HEK293 (cell line): Measurements from ENCODE around the gene TSHZ2.

ENCODE experiments used
- CTCF ChIA-PET: fragments of 350-600 bp; formaldehyde crosslinking; extraction: SDS; loops from one replicate; lab custom pipeline; 2021; ENCODE audit warnings: antibody characterized with exemption; lab: Yijun Ruan, JAX
- POLR2A ChIA-PET: fragments of 300-600 bp; formaldehyde crosslinking; extraction: SDS; loops from one replicate; lab custom pipeline; 2020; ENCODE audit warnings: antibody characterized with exemption, inconsistent platforms; lab: Yijun Ruan, JAX
- H3K27ac ChIP-seq: fragments of 200-500 bp; sonication (Bioruptor generic); 2 replicates; pipeline ENCODE4 v1.5.1; 2014; ENCODE audit warnings: low read depth, low read length, control low read depth, inconsistent platforms; ENCODE audit errors: extremely low read depth
- H3K36me3 ChIP-seq, 2 experiments: fragments of 200-500 bp in 1 of 2; sonication (Bioruptor generic) in 1 of 2; 1 replicate in 1 of 2; 2 replicates in 1 of 2; pipeline ENCODE4 v1.5.1; 2014 to 2017; ENCODE audit warnings: inconsistent platforms in 2 of 2, low read length in 2 of 2; ENCODE audit not compliant: control insufficient read depth in 2 of 2, insufficient read depth in 1 of 2
- H3K4me1 ChIP-seq: fragments of 200-500 bp; sonication (Bioruptor generic); 2 replicates; pipeline ENCODE4 v1.5.1; 2014; ENCODE audit warnings: mild to moderate bottlenecking, low read length, inconsistent platforms; ENCODE audit not compliant: control insufficient read depth, insufficient read depth
- H3K4me3 ChIP-seq: 2 replicates; pipeline ENCODE4 v1.5.1; 2011; ENCODE audit warnings: low read depth, mild to moderate bottlenecking, control low read depth, low read length, moderate library complexity
- H3K9me3 ChIP-seq: fragments of 200-500 bp; sonication (Bioruptor generic); 2 replicates; pipeline ENCODE4 v1.5.1; 2014; ENCODE audit warnings: low read depth, low read length, inconsistent platforms; ENCODE audit not compliant: control insufficient read depth, insufficient read depth
- HOXA7 ChIP-seq: sonication (generic); formaldehyde crosslinking; IDR thresholded peaks from 2 replicates; pipeline ENCODE4 v1.8.1; 2022; ENCODE audit warnings: missing genetic modification reagents, borderline replicate concordance
- KLF7 ChIP-seq: fragments of 450-650 bp; formaldehyde crosslinking; IDR thresholded peaks from 2 replicates; pipeline ENCODE4 v1.5.1; 2016; ENCODE audit warnings: missing biosample characterization, missing genetic modification characterization, borderline replicate concordance
- KLF8 ChIP-seq: fragments of 450-650 bp; formaldehyde crosslinking; IDR thresholded peaks from 2 replicates; pipeline ENCODE4 v1.5.1; 2016; ENCODE audit warnings: missing biosample characterization, missing genetic modification characterization
- SP2 ChIP-seq: fragments of 450-650 bp; formaldehyde crosslinking; IDR thresholded peaks from 2 replicates; pipeline ENCODE4 v1.5.1; 2016; ENCODE audit warnings: missing biosample characterization, missing genetic modification characterization
- SP3 ChIP-seq: fragments of 450-650 bp; formaldehyde crosslinking; IDR thresholded peaks from 2 replicates; pipeline ENCODE4 v1.5.1; 2016; ENCODE audit warnings: missing biosample characterization, missing genetic modification characterization
- ZNF121 ChIP-seq: fragments of 450-650 bp; formaldehyde crosslinking; IDR thresholded peaks from 2 replicates; pipeline ENCODE4 v1.5.1; 2016; ENCODE audit warnings: missing biosample characterization, missing genetic modification characterization
- ZNF157 ChIP-seq: fragments of 450-650 bp; formaldehyde crosslinking; IDR thresholded peaks from 2 replicates; pipeline ENCODE4 v1.5.1; 2016; ENCODE audit warnings: missing biosample characterization, missing genetic modification characterization
- ZNF184 ChIP-seq: fragments of 450-650 bp; IDR thresholded peaks from 2 replicates; pipeline ENCODE4 v1.5.1; 2018; ENCODE audit warnings: missing biosample characterization, mild to moderate bottlenecking, missing genetic modification characterization
- ZNF19 ChIP-seq: fragments of 450-650 bp; formaldehyde crosslinking; IDR thresholded peaks from 2 replicates; pipeline ENCODE4; 2016; ENCODE audit warnings: missing biosample characterization, missing genetic modification characterization, low read depth
- ZNF202 ChIP-seq: fragments of 450-650 bp; formaldehyde crosslinking; IDR thresholded peaks from 2 replicates; pipeline ENCODE4 v1.5.1; 2016; ENCODE audit warnings: missing biosample characterization, missing genetic modification characterization, borderline replicate concordance
- ZNF211 ChIP-seq: fragments of 450-650 bp; formaldehyde crosslinking; IDR thresholded peaks from 2 replicates; pipeline ENCODE4 v1.5.1; 2016; ENCODE audit warnings: low read depth, missing biosample characterization, missing genetic modification characterization
- ZNF24 ChIP-seq: fragments of 450-650 bp; formaldehyde crosslinking; IDR thresholded peaks from 2 replicates; pipeline ENCODE4 v1.5.1; 2016; ENCODE audit warnings: missing biosample characterization, missing genetic modification characterization
- ZNF335 ChIP-seq: fragments of 450-650 bp; formaldehyde crosslinking; conservative IDR thresholded peaks from 2 replicates; pipeline ENCODE4 v1.5.1; 2016; ENCODE audit warnings: missing biosample characterization, missing genetic modification characterization
- ZNF37A ChIP-seq: fragments of 450-650 bp; IDR thresholded peaks from 2 replicates; pipeline ENCODE4 v1.5.1; 2018; ENCODE audit warnings: missing biosample characterization, missing genetic modification characterization
- ZNF391 ChIP-seq: fragments of 450-650 bp; formaldehyde crosslinking; IDR thresholded peaks from 2 replicates; pipeline ENCODE4 v1.5.1; 2016; ENCODE audit warnings: low read depth, missing biosample characterization, missing genetic modification characterization, borderline replicate concordance
- ZNF521 ChIP-seq: fragments of 450-650 bp; formaldehyde crosslinking; IDR thresholded peaks from 2 replicates; pipeline ENCODE4 v1.5.1; 2017; ENCODE audit warnings: missing biosample characterization, mild to moderate bottlenecking, missing genetic modification characterization
- ZNF529 ChIP-seq: fragments of 450-650 bp; formaldehyde crosslinking; IDR thresholded peaks from 2 replicates; pipeline ENCODE4 v1.5.1; 2017; ENCODE audit warnings: missing genetic modification characterization, missing biosample characterization; ENCODE audit not compliant: insufficient replicate concordance
- ZNF548 ChIP-seq: fragments of 450-650 bp; formaldehyde crosslinking; IDR thresholded peaks from 2 replicates; pipeline ENCODE4 v1.5.1; 2016; ENCODE audit warnings: missing biosample characterization, missing genetic modification characterization
- ZNF585B ChIP-seq: fragments of 450-650 bp; formaldehyde crosslinking; IDR thresholded peaks from 2 replicates; pipeline ENCODE4 v1.5.1; 2016; ENCODE audit warnings: missing biosample characterization, missing genetic modification characterization
- ZNF596 ChIP-seq: fragments of 450-650 bp; IDR thresholded peaks from 2 replicates; pipeline ENCODE4 v1.5.0; 2018; ENCODE audit warnings: missing biosample characterization, mild to moderate bottlenecking, missing genetic modification characterization, moderate library complexity
- ZNF621 ChIP-seq: fragments of 450-650 bp; formaldehyde crosslinking; IDR thresholded peaks from 2 replicates; pipeline ENCODE4 v1.5.1; 2017; ENCODE audit warnings: missing biosample characterization, missing genetic modification characterization
- ZNF654 ChIP-seq: fragments of 450-650 bp; formaldehyde crosslinking; IDR thresholded peaks from 2 replicates; pipeline ENCODE4 v1.5.1; 2016; ENCODE audit warnings: low read depth, missing biosample characterization, missing genetic modification characterization
- ZNF664 ChIP-seq: fragments of 450-650 bp; formaldehyde crosslinking; IDR thresholded peaks from 2 replicates; pipeline ENCODE4 v1.5.1; 2016; ENCODE audit warnings: missing biosample characterization, missing genetic modification characterization
- ZNF843 ChIP-seq: fragments of 450-650 bp; formaldehyde crosslinking; IDR thresholded peaks from 2 replicates; pipeline ENCODE4 v1.5.1; 2016; ENCODE audit warnings: missing biosample characterization, missing genetic modification characterization
- TF ChIP-seq, protein P1 (sequence below): fragments of 450-650 bp; formaldehyde crosslinking; IDR thresholded peaks from 2 replicates; pipeline ENCODE4 v1.5.1; 2017; ENCODE audit warnings: missing biosample characterization, mild to moderate bottlenecking, missing genetic modification characterization, moderate library complexity
- TF ChIP-seq, protein P2 (sequence below): fragments of 450-650 bp; formaldehyde crosslinking; IDR thresholded peaks from 2 replicates; pipeline ENCODE4 v1.5.1; 2016; ENCODE audit warnings: missing biosample characterization, missing genetic modification characterization
- TF ChIP-seq, protein P3 (sequence below): fragments of 450-650 bp; formaldehyde crosslinking; IDR thresholded peaks from 2 replicates; pipeline ENCODE4 v1.5.1; 2016; ENCODE audit warnings: missing biosample characterization, missing genetic modification characterization, borderline replicate concordance
- TF ChIP-seq, protein P4 (sequence below): fragments of 450-650 bp; formaldehyde crosslinking; optimal IDR thresholded peaks from 2 replicates; pipeline ENCODE3; 2016; ENCODE audit warnings: missing biosample characterization, mild to moderate bottlenecking, missing genetic modification characterization

TSHZ2 gene

DNA sequence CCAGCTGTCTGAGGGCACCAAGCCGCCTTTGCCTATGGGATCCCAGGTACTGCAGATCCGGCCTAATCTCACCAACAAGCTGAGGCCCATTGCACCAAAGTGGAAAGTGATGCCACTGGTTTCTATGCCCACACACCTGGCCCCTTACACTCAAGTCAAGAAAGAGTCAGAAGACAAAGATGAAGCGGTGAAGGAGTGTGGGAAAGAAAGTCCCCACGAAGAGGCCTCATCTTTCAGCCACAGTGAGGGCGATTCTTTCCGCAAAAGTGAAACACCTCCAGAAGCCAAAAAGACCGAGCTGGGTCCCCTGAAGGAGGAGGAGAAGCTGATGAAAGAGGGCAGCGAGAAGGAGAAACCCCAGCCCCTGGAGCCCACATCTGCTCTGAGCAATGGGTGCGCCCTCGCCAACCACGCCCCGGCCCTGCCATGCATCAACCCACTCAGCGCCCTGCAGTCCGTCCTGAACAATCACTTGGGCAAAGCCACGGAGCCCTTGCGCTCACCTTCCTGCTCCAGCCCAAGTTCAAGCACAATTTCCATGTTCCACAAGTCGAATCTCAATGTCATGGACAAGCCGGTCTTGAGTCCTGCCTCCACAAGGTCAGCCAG, 283.0 kb downstream of the TSHZ2 start:
- CTCF ChIA-PET, result interaction anchor here (0.6 kb wide), 1 partner anchor 276 kb away, joined by 4 read pairs; no protein-coding TSS in a partner anchor
- H3K4me1 ChIP-seq, result no peaks in the 10 kb centered on the region
- H3K36me3 ChIP-seq, result peaks cover 0 to 6% of the 10 kb centered on the region in 2 experiments; a peak in 1 of 3 replicates
- POLR2A ChIA-PET, result no interaction called here
- TF ChIP-seq HOXA7 (CRISPR knock-in tag) (no peak), SP2 (tag by site-specific recombination) (no peak), ZNF24 (no peak), ZNF548 (no peak), ZNF664 (no peak), ZNF335 (no peak), ZNF211 (tag by site-specific recombination) (no peak), ZNF391 (tag by site-specific recombination) (no peak), ZNF37A (tag by site-specific recombination) (no peak), ZNF202 (tag by site-specific recombination) (no peak), ZNF585B (tag by site-specific recombination) (no peak), SP3 (tag by site-specific recombination) (no peak), ZNF654 (no peak), ZNF184 (tag by site-specific recombination) (no peak)
- TF ChIP-seq, protein P1, sequence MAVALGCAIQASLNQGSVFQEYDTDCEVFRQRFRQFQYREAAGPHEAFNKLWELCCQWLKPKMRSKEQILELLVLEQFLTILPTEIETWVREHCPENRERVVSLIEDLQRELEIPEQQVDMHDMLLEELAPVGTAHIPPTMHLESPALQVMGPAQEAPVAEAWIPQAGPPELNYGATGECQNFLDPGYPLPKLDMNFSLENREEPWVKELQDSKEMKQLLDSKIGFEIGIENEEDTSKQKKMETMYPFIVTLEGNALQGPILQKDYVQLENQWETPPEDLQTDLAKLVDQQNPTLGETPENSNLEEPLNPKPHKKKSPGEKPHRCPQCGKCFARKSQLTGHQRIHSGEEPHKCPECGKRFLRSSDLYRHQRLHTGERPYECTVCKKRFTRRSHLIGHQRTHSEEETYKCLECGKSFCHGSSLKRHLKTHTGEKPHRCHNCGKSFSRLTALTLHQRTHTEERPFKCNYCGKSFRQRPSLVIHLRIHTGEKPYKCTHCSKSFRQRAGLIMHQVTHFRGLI (tag by site-specific recombination), result no peak
- H3K4me3 ChIP-seq, result no peak overlapping the region
- no peak overlapping the region for H3K27ac ChIP-seq
- no peaks in the 10 kb centered on the region for H3K9me3 ChIP-seq

DNA sequence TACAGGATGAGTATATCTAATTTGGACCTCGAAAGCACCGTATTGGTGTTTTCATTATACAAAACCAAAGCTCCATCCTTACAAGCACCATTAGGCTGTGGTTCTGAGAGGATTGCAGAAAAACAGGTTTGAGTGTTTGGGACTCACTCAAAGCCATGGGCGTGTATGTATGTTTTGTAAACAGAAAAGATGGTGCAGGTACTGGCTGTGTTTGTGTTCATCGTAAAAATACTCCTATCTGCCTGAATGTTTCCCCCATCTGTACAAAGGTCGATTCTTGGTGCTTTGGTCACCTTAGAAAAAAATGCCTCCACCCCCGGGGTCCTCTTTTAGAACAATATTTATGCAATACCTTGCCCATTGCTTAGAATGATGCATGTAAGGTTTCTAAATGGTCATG, 286.6 kb downstream of the TSHZ2 start:
- Histone ChIP-seq H3K4me1 (0 out of 2 replicates have a peak, but pooled peaks cover 7% of the 10 kb centered on the region), H3K36me3 (peaks cover 0 to 3% of the 10 kb centered on the region in 2 experiments; a peak in 1 of 3 replicates), H3K4me3 (no peak overlapping the region), H3K27ac (no peak overlapping the region), H3K9me3 (no peaks in the 10 kb centered on the region)
- ChIA-PET CTCF (interaction anchor here (0.7 kb wide), 1 partner anchor 54 kb away, joined by 3 read pairs; no protein-coding TSS in a partner anchor), POLR2A (no interaction called here)
- TF ChIP-seq ZNF621 (tag by site-specific recombination) (no peak), KLF7 (tag by site-specific recombination) (no peak), ZNF843 (tag by site-specific recombination) (no peak), ZNF121 (tag by site-specific recombination) (no peak), ZNF157 (tag by site-specific recombination) (no peak), ZNF596 (tag by site-specific recombination) (no peak), ZNF521 (tag by site-specific recombination) (no peak), ZNF529 (tag by site-specific recombination) (no peak), KLF8 (no peak), ZNF19 (no peak)
- TF ChIP-seq, protein P2, sequence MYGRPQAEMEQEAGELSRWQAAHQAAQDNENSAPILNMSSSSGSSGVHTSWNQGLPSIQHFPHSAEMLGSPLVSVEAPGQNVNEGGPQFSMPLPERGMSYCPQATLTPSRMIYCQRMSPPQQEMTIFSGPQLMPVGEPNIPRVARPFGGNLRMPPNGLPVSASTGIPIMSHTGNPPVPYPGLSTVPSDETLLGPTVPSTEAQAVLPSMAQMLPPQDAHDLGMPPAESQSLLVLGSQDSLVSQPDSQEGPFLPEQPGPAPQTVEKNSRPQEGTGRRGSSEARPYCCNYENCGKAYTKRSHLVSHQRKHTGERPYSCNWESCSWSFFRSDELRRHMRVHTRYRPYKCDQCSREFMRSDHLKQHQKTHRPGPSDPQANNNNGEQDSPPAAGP (tag by site-specific recombination), result no peak
- TF ChIP-seq, protein P3, sequence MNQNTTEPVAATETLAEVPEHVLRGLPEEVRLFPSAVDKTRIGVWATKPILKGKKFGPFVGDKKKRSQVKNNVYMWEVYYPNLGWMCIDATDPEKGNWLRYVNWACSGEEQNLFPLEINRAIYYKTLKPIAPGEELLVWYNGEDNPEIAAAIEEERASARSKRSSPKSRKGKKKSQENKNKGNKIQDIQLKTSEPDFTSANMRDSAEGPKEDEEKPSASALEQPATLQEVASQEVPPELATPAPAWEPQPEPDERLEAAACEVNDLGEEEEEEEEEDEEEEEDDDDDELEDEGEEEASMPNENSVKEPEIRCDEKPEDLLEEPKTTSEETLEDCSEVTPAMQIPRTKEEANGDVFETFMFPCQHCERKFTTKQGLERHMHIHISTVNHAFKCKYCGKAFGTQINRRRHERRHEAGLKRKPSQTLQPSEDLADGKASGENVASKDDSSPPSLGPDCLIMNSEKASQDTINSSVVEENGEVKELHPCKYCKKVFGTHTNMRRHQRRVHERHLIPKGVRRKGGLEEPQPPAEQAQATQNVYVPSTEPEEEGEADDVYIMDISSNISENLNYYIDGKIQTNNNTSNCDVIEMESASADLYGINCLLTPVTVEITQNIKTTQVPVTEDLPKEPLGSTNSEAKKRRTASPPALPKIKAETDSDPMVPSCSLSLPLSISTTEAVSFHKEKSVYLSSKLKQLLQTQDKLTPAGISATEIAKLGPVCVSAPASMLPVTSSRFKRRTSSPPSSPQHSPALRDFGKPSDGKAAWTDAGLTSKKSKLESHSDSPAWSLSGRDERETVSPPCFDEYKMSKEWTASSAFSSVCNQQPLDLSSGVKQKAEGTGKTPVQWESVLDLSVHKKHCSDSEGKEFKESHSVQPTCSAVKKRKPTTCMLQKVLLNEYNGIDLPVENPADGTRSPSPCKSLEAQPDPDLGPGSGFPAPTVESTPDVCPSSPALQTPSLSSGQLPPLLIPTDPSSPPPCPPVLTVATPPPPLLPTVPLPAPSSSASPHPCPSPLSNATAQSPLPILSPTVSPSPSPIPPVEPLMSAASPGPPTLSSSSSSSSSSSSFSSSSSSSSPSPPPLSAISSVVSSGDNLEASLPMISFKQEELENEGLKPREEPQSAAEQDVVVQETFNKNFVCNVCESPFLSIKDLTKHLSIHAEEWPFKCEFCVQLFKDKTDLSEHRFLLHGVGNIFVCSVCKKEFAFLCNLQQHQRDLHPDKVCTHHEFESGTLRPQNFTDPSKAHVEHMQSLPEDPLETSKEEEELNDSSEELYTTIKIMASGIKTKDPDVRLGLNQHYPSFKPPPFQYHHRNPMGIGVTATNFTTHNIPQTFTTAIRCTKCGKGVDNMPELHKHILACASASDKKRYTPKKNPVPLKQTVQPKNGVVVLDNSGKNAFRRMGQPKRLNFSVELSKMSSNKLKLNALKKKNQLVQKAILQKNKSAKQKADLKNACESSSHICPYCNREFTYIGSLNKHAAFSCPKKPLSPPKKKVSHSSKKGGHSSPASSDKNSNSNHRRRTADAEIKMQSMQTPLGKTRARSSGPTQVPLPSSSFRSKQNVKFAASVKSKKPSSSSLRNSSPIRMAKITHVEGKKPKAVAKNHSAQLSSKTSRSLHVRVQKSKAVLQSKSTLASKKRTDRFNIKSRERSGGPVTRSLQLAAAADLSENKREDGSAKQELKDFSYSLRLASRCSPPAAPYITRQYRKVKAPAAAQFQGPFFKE, result no peak
- TF ChIP-seq, protein P4, sequence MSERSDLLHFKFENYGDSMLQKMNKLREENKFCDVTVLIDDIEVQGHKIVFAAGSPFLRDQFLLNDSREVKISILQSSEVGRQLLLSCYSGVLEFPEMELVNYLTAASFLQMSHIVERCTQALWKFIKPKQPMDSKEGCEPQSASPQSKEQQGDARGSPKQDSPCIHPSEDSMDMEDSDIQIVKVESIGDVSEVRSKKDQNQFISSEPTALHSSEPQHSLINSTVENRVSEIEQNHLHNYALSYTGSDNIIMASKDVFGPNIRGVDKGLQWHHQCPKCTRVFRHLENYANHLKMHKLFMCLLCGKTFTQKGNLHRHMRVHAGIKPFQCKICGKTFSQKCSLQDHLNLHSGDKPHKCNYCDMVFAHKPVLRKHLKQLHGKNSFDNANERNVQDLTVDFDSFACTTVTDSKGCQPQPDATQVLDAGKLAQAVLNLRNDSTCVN (tag by site-specific recombination), result no peak
